ENCODE results near the gene A4GALT. TPM values are rescaled to one million over a fixed set of nuclear protein-coding genes. Genes with fewer than 3 reads are reported as not detected.
"Not testable (repeated sequence)": the region's sequence is repeated elsewhere in the genome, so short reads cannot be mapped to it uniquely, and the experiment has no call there.

A4GALT gene
- polyA plus RNA-seq, 1 donor, result 16.8 TPM

DNA sequence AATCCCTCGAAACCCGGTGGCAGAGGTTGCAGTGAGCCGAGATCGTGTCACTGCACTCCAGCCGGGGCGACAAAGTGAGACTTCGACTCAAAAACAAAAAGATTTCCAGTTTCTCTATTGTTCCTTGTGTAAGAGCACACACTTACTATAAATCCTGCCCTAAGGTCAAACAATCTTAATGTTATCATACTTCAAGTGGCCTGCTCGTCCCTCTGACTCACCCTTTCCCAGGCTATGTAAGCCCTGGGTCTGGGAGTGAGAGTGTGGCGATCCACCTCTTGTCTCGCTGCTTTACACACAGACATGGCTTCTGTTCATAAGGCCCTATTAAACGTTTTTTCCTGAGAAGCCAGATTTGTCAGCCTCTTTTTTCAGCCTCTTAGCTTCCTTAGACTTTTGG is 24.4 kb upstream of the A4GALT start:
- DNase-seq, result no peak

DNA sequence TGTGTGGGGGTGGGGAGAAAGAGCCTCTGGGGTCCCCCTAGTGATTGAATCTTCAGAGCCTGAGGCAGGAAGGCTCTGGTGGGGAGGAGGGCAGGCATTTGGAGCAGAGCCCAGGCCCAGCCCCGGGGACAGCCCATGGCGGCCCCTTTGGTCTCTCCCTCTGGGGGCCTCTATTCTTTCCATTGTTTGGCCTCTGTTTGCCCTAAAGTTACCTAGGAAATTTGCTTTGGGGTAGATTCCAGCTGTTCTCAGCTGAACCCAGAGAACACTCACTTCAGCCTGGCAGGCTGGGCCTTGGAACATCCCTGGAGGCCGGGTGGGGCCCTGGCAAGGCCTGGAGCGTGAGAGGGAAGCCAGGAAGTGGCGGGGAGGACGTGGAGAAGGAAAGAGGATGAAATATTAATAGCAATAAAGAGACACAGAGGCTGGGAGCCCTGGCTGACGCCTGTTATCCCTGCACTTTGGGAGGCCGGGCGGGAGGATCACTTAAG is 22.9 kb upstream of the A4GALT start:
- no peak for DNase-seq

- DNase-seq, result no peak
Measured at GRCh38 chr22:42742940-42743339, 22.3 kb upstream of the A4GALT start.

GRCh38 chr22:42740320-42740719 is 19.6 kb upstream of the A4GALT start:
- DNase-seq, result not testable (repeated sequence)

GRCh38 chr22:42734406-42734805 is 13.7 kb upstream of the A4GALT start:
- DNase-seq, result no peak

- DNase-seq, result not testable (repeated sequence)
Measured at GRCh38 chr22:42733394-42733793, 12.7 kb upstream of the A4GALT start.

- DNase-seq, result no peak
Measured at GRCh38 chr22:42732081-42732480, 11.4 kb upstream of the A4GALT start.

- no peak for DNase-seq
Measured at GRCh38 chr22:42726811-42727210, 6.1 kb upstream of the A4GALT start.

DNA sequence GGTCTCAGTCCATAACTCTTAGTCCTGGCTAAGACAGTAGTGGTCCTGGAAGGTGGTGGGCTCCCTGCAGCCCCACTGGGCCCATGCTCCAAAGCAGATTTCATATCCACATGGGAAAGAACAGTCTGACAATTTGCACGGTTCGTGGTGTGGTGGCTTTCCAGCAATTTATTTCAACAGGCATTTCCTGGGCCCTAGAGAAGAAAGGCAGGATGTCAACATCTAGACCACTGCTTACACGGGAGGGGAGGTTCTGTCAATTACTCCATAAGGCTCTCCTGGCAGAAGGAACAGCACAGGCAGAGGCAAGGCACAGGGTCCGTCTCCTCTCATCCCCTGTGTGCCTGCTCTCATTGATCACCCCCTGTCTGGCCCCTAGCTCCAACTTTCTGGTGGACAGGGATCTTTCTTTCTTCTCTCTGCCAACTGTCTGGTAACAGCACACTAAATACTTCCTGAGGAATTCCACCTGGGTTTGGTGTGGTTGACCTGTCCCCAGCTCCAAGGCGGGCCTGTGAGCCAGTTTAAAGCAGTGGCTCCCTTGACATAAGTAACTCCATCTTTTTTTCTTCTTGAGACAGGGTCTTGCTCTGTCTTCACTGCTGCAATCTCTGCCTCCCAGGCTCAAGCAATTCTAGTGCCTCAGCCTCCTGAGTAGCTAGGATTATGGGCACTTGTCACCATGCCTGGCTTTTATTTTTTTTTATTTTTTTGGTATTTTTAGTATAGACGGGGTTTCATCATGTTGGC is 5.1 kb upstream of the A4GALT start:
- DNase-seq, result no peak

- no peak for DNase-seq
Measured at GRCh38 chr22:42724062-42724461, 3.4 kb upstream of the A4GALT start.

DNA sequence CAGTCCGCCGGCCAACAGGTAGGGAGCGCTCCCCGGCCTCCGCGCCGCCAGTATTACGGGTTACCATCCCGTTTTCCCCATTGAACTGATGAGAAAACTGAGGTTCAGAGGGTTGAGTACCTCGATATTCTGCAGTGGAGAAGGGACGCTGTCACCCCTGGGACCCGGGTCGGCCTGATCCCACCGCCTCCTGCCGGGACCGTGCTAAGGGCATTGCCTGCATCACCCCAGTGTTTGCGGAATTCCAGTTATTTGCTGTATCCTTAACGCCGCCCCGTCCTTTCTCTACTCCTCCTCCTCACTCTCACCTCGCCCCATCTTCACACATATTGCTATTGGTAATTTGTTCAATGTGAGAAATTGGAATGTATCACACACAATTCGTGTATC is 370 bp upstream of the A4GALT start:
- DNase-seq, result no peak

DNA sequence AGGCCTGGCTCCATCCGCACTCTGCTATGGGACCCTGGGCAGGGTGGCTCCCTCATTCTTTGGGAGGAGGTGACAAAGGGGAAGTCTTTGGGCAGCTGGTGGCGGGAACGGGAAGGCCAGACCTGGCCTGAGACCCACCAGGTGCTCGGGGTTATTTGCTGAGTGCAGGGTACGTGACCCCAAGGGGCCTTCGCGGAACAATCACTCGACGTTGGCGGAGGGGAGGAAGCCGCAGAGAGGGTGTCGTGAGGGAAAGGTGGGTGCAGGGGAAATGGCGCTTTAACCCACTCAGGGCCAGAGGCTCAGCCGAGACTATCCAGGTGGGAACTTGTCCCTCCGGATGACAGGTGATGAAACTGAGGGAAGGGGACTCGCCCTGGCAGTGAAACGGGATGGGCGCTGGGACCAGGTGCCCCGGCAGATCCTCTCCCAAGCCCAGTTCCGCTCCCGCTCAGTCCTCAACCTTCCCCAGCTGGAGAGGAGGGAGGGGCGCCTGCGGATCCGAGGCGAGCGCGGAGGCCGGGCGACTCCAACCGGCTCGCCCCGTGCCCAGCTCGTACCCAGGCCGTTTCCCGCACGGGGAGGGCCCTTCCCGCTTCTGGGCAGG is 911 bp downstream of the A4GALT start:
- DNase-seq, result no peak

DNA sequence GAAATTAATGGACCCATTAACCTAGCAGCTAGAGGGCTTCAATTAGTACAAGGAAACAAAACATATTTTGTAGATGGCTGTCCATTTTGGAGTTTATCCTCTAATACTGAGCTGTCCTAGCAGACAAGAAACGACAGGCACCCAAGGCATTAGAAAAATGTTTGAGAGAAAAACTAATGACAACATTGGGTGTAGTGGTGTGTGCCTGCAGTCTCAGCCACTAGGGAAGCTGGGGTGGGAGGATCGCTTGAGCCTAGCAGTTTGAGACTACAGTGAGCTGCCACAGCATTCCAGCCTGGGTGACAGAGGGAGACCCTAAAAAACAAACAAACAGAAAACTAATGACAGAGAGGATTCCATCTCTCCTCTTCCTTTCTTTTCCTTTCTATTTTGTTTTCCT is 1.5 kb downstream of the A4GALT start:
- no peak for DNase-seq

- DNase-seq, result peak; percentile 63
Measured at GRCh38 chr22:42717197-42717928, 3.3 kb downstream of the A4GALT start.

DNA sequence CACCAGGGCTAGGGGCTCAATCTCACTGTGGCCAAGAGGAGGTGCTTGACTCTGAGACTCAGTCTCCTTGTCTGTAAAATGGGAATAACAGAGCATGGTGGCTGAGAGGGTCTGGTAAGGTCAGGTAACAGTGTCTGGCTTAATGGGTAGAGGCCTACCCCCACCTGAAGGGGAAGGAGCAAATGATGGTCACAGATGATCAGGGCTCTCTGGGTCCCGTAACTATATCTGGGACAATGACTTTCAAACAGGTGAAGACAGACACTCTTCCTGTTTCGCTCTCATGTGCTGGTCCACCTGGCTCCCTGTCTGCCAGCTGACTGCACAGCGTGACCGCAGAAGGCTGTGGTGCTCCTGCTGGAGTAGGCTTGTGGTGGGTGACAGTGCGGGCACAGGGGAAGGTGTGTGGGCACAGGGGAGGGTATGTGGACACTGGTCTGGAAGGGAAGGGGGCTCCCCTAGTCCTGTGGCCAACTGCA is 4.0 kb downstream of the A4GALT start:
- DNase-seq, result no peak

DNA sequence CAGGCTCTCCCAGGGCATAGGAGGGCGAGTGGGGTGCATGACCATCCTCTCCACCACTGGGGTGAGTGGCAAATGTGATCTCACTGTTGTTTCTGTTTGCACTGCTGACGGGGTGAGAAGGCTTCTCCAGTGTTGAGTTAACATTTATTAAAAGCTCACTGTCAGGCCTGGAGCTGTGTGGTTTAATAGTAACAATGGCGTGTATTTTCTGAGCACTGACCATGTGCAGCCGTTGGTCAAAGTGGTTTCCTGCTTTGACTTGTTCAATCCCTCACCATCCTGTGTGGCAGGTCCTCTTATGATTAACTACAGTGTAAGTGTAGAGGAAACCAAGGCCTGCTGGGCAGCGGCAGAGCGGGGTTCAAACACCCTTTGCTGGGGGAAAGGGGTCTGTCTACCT is 4.4 kb downstream of the A4GALT start:
- DNase-seq, result no peak

- DNase-seq, result no peak
Measured at GRCh38 chr22:42714768-42715390, 5.8 kb downstream of the A4GALT start.

DNA sequence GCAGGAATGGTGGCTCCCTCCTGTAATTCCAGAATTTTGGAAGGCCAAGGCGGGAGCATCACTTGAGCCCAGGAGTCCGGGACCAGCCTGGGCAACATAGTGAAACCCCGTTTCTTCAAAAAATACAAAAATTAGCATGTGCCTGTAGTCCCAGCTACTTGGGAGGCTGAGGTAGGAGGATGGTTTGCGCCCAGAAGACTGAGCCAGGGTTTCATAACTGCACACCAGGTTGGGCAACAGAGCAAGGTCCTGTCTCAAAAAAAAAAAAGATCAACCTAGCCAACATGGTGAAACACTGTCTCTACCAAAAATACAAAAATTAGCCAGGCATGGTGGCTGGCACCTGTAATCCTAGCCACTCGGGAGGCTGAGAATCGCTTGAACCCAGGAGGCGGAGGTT is 6.4 kb downstream of the A4GALT start:
- DNase-seq, result no peak

DNA sequence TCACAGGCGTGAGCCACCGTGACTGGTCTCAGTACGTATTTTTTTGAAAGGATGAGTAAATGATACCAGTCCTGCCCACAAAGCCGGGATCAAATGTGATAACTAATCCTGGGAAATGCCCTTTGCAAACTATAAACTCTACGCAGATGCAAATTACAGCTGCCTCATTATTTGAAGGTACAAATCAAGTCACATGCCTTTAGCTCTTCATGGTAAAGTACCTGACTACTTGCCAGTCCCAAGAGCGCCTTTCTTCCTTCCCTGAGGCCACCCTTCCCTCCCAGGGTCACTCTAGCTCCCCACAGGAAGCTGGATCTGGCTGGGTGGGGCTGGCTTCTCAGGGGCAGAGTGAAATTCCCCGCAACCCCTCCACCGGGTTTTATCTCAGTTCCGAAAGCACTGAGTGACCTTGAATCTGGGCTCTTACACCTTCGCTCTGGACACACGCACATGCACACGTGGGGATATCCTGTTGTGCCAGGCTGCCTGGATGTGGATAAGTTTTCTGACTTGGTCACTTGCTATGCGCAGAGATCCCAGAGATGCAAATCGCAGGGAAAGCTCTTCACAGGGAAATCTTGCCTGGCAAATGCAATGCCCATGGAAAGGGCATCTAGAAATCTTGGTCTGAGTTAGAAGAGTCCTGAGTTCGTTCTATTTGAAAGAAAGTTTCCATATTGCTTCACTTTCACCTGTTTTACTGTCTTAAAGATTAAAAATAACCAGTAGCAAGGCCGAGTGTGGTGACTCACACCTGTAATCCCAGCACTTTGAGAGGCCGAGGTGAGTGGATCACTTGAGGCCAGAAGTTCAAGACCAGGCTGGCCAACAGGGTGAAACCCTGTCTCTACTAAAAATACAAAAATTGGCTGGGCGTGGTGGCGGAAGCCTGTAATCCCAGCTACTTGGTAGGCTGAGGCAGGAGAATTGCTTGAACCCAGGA is 8.5 kb downstream of the A4GALT start:
- no peak for DNase-seq

- no peak for DNase-seq
Measured at GRCh38 chr22:42711281-42711731, 9.4 kb downstream of the A4GALT start.

DNA sequence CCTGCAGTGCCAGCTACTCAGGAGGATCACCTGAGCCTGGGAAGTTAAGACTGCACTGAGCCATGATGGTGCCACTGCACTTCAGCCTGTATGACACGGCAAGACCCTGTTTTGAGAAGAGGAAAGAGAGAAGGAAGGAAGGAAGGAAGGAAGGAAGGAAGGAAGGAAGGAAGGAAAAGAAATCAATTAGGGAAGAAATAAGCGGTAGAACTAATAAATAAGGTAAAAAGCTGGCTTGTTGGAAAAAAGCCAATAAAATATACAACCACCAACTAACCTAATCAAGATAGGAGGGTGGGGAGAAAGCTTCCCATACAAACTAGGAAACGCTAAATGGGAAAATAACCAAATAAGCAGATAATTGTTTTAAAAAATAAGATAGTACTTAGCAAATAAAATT is 12.3 kb downstream of the A4GALT start:
- DNase-seq, result no peak
